OCI-LY1 (cell line): ENCODE data around the gene XYLT2.

Source experiments
- H2AFZ ChIP-seq: fragments of 200-600 bp; sonication (generic), shearing (Covaris generic); 2 replicates; pipeline ENCODE4 v1.6.0; 2014; ENCODE audit warnings: antibody characterized with exemption, mild to moderate bottlenecking, low read length
- H3F3A ChIP-seq: fragments of 200-600 bp; sonication (generic), shearing (Covaris generic); 2 replicates; pipeline ENCODE4 v1.6.0; 2014; ENCODE audit warnings: mild to moderate bottlenecking, antibody characterized with exemption, low read length, moderate library complexity; ENCODE audit not compliant: insufficient read depth
- H3K27ac ChIP-seq: fragments of 200-600 bp; sonication (generic); 2 replicates; pipeline ENCODE4 v1.5.1; 2014; ENCODE audit warnings: low read length, mixed run types, mild to moderate bottlenecking, low read depth; ENCODE audit not compliant: poor library complexity, severe bottlenecking
- H3K27me3 ChIP-seq: fragments of 200-600 bp; sonication (generic); 2 replicates; pipeline ENCODE4 v1.6.0; 2014; ENCODE audit warnings: antibody characterized with exemption, mild to moderate bottlenecking, low read length, moderate library complexity; ENCODE audit not compliant: insufficient read depth
- H3K36me3 ChIP-seq: fragments of 200-600 bp; sonication (generic); 2 replicates; pipeline ENCODE4 v1.6.1; 2014; ENCODE audit warnings: mild to moderate bottlenecking, antibody characterized with exemption, low read length, moderate library complexity, mixed read lengths; ENCODE audit not compliant: insufficient read depth
- H3K4me1 ChIP-seq: fragments of 200-600 bp; sonication (generic); 2 replicates; pipeline ENCODE4 v1.5.1; 2014; ENCODE audit warnings: mild to moderate bottlenecking, low read length, moderate library complexity; ENCODE audit not compliant: insufficient read depth, severe bottlenecking
- H3K4me2 ChIP-seq: fragments of 200-600 bp; sonication (generic), shearing (Covaris generic); 2 replicates; pipeline ENCODE4 v1.6.1; 2014; ENCODE audit warnings: low read length
- H3K4me3 ChIP-seq: fragments of 200-600 bp; sonication (generic); 2 replicates; pipeline ENCODE4 v1.5.1; 2014; ENCODE audit warnings: low read length, low read depth, mild to moderate bottlenecking, mixed read lengths; ENCODE audit not compliant: poor library complexity, severe bottlenecking
- H3K79me2 ChIP-seq: fragments of 200-600 bp; shearing (Covaris generic); 2 replicates; pipeline ENCODE4 v1.6.1; 2016; ENCODE audit warnings: mixed run types, low read length, mixed read lengths; ENCODE audit not compliant: insufficient read depth
- H3K9ac ChIP-seq: fragments of 200-600 bp; sonication (generic), shearing (Covaris generic); 2 replicates; pipeline ENCODE4 v1.6.1; 2014; ENCODE audit warnings: mild to moderate bottlenecking, low read length, mixed read lengths
- H3K9me2 ChIP-seq: fragments of 200-600 bp; sonication (generic), shearing (Covaris generic); 2 replicates; pipeline ENCODE4 v1.6.1; 2014; ENCODE audit warnings: low read depth, mild to moderate bottlenecking, low read length, mixed read lengths
- H3K9me3 ChIP-seq: fragments of 200-600 bp; shearing (Covaris generic); 2 replicates; pipeline ENCODE4 v1.6.1; 2014; ENCODE audit warnings: low read length, mixed read lengths
- H4K20me1 ChIP-seq: fragments of 200-600 bp; sonication (generic), shearing (Covaris generic); 2 replicates; pipeline ENCODE4 v1.6.0; 2016; ENCODE audit warnings: mild to moderate bottlenecking, low read length; ENCODE audit not compliant: insufficient read depth
- EZH2 ChIP-seq: fragments of 200-600 bp; sonication (generic), shearing (Covaris generic); IDR thresholded peaks from 2 replicates; pipeline ENCODE4 v1.8.0; 2017; ENCODE audit warnings: borderline replicate concordance, mixed run types, mild to moderate bottlenecking, antibody characterized with exemption, low read length, moderate library complexity, mixed read lengths
- TF ChIP-seq, protein P1 (sequence below): fragments of 200-600 bp; sonication (generic), shearing (Covaris generic); IDR thresholded peaks from 2 replicates; pipeline ENCODE4 v1.5.1; 2017; ENCODE audit warnings: mild to moderate bottlenecking, antibody characterized with exemption, low read length, moderate library complexity, mixed read lengths

XYLT2 gene

DNA sequence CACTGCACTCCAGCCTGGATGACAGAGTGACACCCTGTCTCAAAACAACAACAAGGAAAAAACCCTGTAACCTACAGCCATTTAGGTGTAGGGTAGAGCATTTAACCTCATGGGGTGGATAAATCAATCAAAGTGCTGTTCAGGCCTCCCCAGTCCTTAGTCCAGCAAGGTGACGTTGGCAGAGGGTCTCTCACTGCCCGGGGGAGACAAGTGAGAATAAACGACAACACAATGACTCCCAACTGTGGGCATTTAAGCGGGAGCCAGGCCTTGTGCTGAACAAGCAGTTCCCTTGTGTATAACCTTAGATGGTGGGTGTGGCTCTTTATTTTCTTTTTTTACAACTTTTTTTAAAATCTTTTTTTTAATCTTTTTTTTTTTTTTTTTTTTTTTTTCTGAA lies 42.3 kb upstream of the XYLT2 start:
- no peak for TF ChIP-seq EZH2
- TF ChIP-seq, protein P1, sequence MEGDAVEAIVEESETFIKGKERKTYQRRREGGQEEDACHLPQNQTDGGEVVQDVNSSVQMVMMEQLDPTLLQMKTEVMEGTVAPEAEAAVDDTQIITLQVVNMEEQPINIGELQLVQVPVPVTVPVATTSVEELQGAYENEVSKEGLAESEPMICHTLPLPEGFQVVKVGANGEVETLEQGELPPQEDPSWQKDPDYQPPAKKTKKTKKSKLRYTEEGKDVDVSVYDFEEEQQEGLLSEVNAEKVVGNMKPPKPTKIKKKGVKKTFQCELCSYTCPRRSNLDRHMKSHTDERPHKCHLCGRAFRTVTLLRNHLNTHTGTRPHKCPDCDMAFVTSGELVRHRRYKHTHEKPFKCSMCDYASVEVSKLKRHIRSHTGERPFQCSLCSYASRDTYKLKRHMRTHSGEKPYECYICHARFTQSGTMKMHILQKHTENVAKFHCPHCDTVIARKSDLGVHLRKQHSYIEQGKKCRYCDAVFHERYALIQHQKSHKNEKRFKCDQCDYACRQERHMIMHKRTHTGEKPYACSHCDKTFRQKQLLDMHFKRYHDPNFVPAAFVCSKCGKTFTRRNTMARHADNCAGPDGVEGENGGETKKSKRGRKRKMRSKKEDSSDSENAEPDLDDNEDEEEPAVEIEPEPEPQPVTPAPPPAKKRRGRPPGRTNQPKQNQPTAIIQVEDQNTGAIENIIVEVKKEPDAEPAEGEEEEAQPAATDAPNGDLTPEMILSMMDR: no peak
- no peaks in the 10 kb centered on the region for H3K36me3 ChIP-seq
- no peak overlapping the region for H3K4me2 ChIP-seq
- H3K9ac ChIP-seq: no peak overlapping the region
- no peaks in the 10 kb centered on the region for H3K9me2 ChIP-seq
- H3K27me3 ChIP-seq: peaks cover 3% of the 10 kb centered on the region; the same call in 1 of the 2 replicates
- no peak overlapping the region for H3K27ac ChIP-seq
- H3K9me3 ChIP-seq: no peaks in the 10 kb centered on the region
- H3K79me2 ChIP-seq: no peaks in the 10 kb centered on the region
- no peaks in the 10 kb centered on the region for H3F3A ChIP-seq
- no peaks in the 10 kb centered on the region for H4K20me1 ChIP-seq
- H2AFZ ChIP-seq: no peak overlapping the region
- no peaks in the 10 kb centered on the region for H3K4me1 ChIP-seq
- no peak overlapping the region for H3K4me3 ChIP-seq

DNA sequence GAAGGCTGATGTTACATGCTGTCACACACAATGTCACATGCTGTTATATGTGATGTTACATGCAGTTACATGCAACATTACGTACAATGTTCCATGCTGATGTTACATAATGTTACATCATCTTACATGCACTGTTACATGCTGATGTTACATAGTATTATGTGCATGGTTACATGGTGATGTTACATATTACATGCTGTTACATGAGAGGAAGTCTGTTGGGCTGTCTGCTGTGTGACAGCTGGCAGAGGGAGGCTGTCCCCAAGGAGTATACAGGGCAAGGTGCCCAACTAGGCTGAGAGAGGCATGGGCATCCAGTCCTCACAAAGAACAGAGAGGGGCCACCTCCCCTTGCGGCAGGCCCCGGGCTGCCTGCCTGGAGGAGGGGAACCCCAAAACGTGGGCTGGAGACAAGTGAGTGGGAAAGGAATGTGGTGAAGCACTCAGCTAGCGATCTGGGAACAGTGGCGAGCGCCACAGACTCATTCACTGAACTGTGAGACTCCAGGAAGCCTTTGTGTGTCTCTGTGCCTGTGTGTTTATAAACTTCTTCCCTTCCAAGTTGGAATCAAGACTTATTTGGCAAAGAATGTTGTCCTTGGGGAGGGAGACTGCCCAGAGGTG lies 41.0 kb upstream of the XYLT2 start:
- Histone ChIP-seq H3K4me2 (no peak overlapping the region), H3K4me3 (no peak overlapping the region), H3K27ac (no peak overlapping the region), H3K4me1 (no peaks in the 10 kb centered on the region), H4K20me1 (no peaks in the 10 kb centered on the region), H3K9me3 (no peaks in the 10 kb centered on the region), H3K9ac (no peak overlapping the region), H3K79me2 (no peaks in the 10 kb centered on the region), H3K9me2 (no peaks in the 10 kb centered on the region), H2AFZ (no peak overlapping the region), H3F3A (no peaks in the 10 kb centered on the region), H3K36me3 (no peaks in the 10 kb centered on the region), H3K27me3 (peaks cover 3% of the 10 kb centered on the region; the same call in 1 of the 2 replicates)
- TF ChIP-seq EZH2: no peak
- TF ChIP-seq, protein P1: no peak

DNA sequence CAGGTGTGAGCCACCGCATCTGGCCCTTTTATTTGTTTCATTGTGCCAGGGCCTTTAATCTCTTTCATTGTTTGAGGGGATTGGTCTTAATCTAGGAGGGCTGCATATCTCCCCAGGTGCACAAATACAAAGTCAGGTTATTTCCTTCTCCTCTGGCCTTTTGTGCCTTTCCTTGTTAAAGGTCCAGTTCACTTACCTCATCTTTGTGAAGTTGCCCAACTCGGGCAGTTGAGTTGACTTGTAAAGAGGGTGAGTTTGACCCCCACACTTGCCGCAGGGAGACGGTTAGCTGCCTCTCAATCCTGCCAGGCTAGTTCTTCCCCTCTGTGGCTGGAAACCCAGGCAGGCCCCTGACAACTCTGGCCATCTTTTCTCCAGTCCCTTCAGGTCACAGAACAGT lies 38.3 kb upstream of the XYLT2 start:
- H2AFZ ChIP-seq: no peak overlapping the region
- no peaks in the 10 kb centered on the region for H3K4me1 ChIP-seq
- H3K27me3 ChIP-seq: peaks cover 3% of the 10 kb centered on the region; the same call in 1 of the 2 replicates
- H3K36me3 ChIP-seq: no peaks in the 10 kb centered on the region
- TF ChIP-seq EZH2: no peak
- no peak overlapping the region for H3K4me2 ChIP-seq
- no peaks in the 10 kb centered on the region for H3K9me2 ChIP-seq
- no peaks in the 10 kb centered on the region for H4K20me1 ChIP-seq
- H3K4me3 ChIP-seq: no peak overlapping the region
- H3K79me2 ChIP-seq: no peaks in the 10 kb centered on the region
- no peaks in the 10 kb centered on the region for H3K9me3 ChIP-seq
- H3K9ac ChIP-seq: no peak overlapping the region
- no peak overlapping the region for H3K27ac ChIP-seq
- H3F3A ChIP-seq: no peaks in the 10 kb centered on the region

DNA sequence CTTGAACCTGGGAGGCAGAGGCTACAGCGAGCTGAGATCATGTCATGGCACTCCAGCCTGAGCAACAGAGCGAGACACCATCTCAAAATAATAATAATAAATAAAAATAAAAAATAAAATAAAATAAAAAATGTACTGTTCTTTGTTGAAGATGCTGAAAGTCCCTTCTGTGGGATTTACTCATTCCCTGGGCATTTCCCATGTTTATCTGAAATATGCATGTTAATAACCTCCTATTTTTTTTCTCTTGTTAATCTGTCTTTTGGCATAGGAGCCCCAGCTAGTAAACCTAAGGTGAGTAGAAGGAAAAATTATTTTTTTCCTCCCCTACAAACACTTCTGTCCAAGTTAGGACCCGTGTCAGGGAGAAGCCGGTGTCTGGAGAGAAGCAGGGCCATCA lies 37.3 kb upstream of the XYLT2 start:
- no peak for TF ChIP-seq EZH2
- TF ChIP-seq, protein P1: no peak
- Histone ChIP-seq H3K79me2 (no peaks in the 10 kb centered on the region), H3K4me1 (no peaks in the 10 kb centered on the region), H3K27me3 (peaks cover 3% of the 10 kb centered on the region; the same call in 1 of the 2 replicates), H4K20me1 (no peaks in the 10 kb centered on the region), H3K36me3 (no peaks in the 10 kb centered on the region), H3K9ac (no peak overlapping the region), H3K27ac (no peak overlapping the region), H3K9me2 (no peaks in the 10 kb centered on the region), H3K9me3 (no peaks in the 10 kb centered on the region), H3K4me3 (no peak overlapping the region), H2AFZ (no peak overlapping the region), H3K4me2 (no peak overlapping the region), H3F3A (no peaks in the 10 kb centered on the region)
